IPS-11a (cell line): ENCODE measurements around the gene SF1.

Source experiments
- H3K4me3 ChIP-seq: one replicate; pipeline ENCODE4 v1.5.1; 2013; ENCODE audit warnings: low read depth, low read length, control low read depth

SF1 gene

GRCh38 chr11:64728757-64729365 is 49.5 kb downstream of the SF1 start:
- no peak overlapping the region for H3K4me3 ChIP-seq

GRCh38 chr11:64726867-64727530 is 51.3 kb downstream of the SF1 start:
- H3K4me3 ChIP-seq: no peak overlapping the region

GRCh38 chr11:64726211-64726641 is 52.1 kb downstream of the SF1 start:
- H3K4me3 ChIP-seq: no peak overlapping the region

GRCh38 chr11:64724863-64725532 is 53.3 kb downstream of the SF1 start:
- no peak overlapping the region for H3K4me3 ChIP-seq

GRCh38 chr11:64723907-64724862 is 54.2 kb downstream of the SF1 start:
- H3K4me3 ChIP-seq: no peak overlapping the region

GRCh38 chr11:64723117-64723906 is 55.0 kb downstream of the SF1 start, which contains the start of gene NRXN2:
Gene NRXN2 (minus strand): TSS chr11:64723197. CDS start chr11:64713699, 9,498 bp downstream.
- H3K4me3 ChIP-seq: peak within 1 kb of the TSS; percentile 37

- H3K4me3 ChIP-seq: no peak overlapping the region
Observed at GRCh38 chr11:64722141-64723065, 55.9 kb downstream of the SF1 start.

GRCh38 chr11:64721359-64721699 is 57.0 kb downstream of the SF1 start:
- H3K4me3 ChIP-seq: no peak overlapping the region

- no peak overlapping the region for H3K4me3 ChIP-seq
Observed at GRCh38 chr11:64720640-64721358, 57.5 kb downstream of the SF1 start.

- no peak overlapping the region for H3K4me3 ChIP-seq
Observed at GRCh38 chr11:64720167-64720566, 58.2 kb downstream of the SF1 start.

- H3K4me3 ChIP-seq: no peak overlapping the region
Observed at GRCh38 chr11:64719406-64719805, 58.9 kb downstream of the SF1 start.

GRCh38 chr11:64718780-64719124 is 59.6 kb downstream of the SF1 start:
- no peak overlapping the region for H3K4me3 ChIP-seq

GRCh38 chr11:64718084-64718779 is 60.1 kb downstream of the SF1 start:
- H3K4me3 ChIP-seq: no peak overlapping the region

GRCh38 chr11:64717268-64717578 is 61.1 kb downstream of the SF1 start:
- H3K4me3 ChIP-seq: no peak overlapping the region

- H3K4me3 ChIP-seq: no peak overlapping the region
Observed at GRCh38 chr11:64716473-64717267, 61.7 kb downstream of the SF1 start.

- H3K4me3 ChIP-seq: no peak overlapping the region
Observed at GRCh38 chr11:64715756-64716472, 62.4 kb downstream of the SF1 start.

GRCh38 chr11:64715110-64715509 is 63.2 kb downstream of the SF1 start:
- no peak overlapping the region for H3K4me3 ChIP-seq
